Gastroesophageal sphincter (tissue), 4 donors: ENCODE results near the gene SOX5. TPM values are rescaled to one million over a fixed set of nuclear protein-coding genes. Genes with fewer than 3 reads are reported as not detected.

Experiments
- ATAC-seq: fragments of 150-250 bp; one replicate; pipeline ENCODE4 v1.9.1; 2016; ENCODE audit warnings: mild to moderate bottlenecking, moderate library complexity
- H3K27ac ChIP-seq, 4 donors: fragments of 200-600 bp; sonication (generic) in 3 of 4; 1 replicate in 3 of 4; 2 replicates in 1 of 4; pipeline ENCODE4 v1.5.1; 2016 to 2019
- H3K27me3 ChIP-seq: fragments of 200-600 bp; sonication (generic); one replicate; pipeline ENCODE4 v1.5.1; 2019
- H3K36me3 ChIP-seq, 2 donors: fragments of 200-600 bp; sonication (generic); one replicate each; pipeline ENCODE4 v1.5.1; 2019; ENCODE audit warnings: control low read depth in 1 of 2
- H3K4me1 ChIP-seq, 3 donors: fragments of 200-600 bp; sonication (generic); 1 replicate in 2 of 3; 2 replicates in 1 of 3; pipeline ENCODE4 v1.5.1; 2016 to 2019; ENCODE audit warnings: control low read depth in 2 of 3
- H3K4me3 ChIP-seq, 2 donors: fragments of 200-600 bp; sonication (generic); one replicate each; pipeline ENCODE4 v1.5.1; 2019; ENCODE audit warnings: mild to moderate bottlenecking in 1 of 2, moderate library complexity in 1 of 2
- H3K9me3 ChIP-seq, 3 donors: fragments of 200-600 bp; sonication (generic); one replicate each; pipeline ENCODE4 v1.5.1; 2017 to 2019; ENCODE audit warnings: control low read depth in 2 of 3
- CTCF ChIP-seq, 4 experiments: fragments of 200-600 bp in 2 of 4; fragments of 450-650 bp in 2 of 4; sonication (generic) in 1 of 4; IDR thresholded peaks; one replicate each; pipeline ENCODE4 v1.5.1; 2017 to 2019; ENCODE audit warnings: antibody characterized with exemption in 4 of 4, mild to moderate bottlenecking in 2 of 4, moderate library complexity in 2 of 4
- EP300 ChIP-seq: sonication (generic); formaldehyde crosslinking; IDR thresholded peaks from one replicate; pipeline ENCODE4 v1.6.1; 2017; ENCODE audit warnings: antibody characterized with exemption, mild to moderate bottlenecking
- POLR2A ChIP-seq, 2 donors: fragments of 450-650 bp; IDR thresholded peaks; one replicate each; pipeline ENCODE4 v1.6.1; 2017; ENCODE audit warnings: antibody characterized with exemption in 2 of 2, mild to moderate bottlenecking in 2 of 2, moderate library complexity in 1 of 2
- POLR2AphosphoS5 ChIP-seq: sonication (generic); formaldehyde crosslinking; IDR thresholded peaks from one replicate; pipeline ENCODE4 v1.6.1; 2017; ENCODE audit warnings: antibody characterized with exemption
- WGBS, 2 donors: methylation state at CpG; one replicate each; pipeline ENCODE4 v1.1.5; 2018; ENCODE audit warnings: low coverage in 1 of 2; 5-methylcytosine and 5-hydroxymethylcytosine counted together
- total RNA-seq, 4 donors: library from RNA; depleted of rRNA; stranded (reverse); fragments of >200 nt; gene quantifications; one replicate each; pipeline ENCODE4 v1.1.0, GENCODE V29; 2016

The SOX5 gene
- total RNA-seq, 4 donors from 2014 or later, result 4.9 to 69.9 (median 18.1) TPM

- Histone ChIP-seq H3K9me3 (no peaks in the 10 kb centered on the region), H3K36me3 (no peaks in the 10 kb centered on the region), H3K4me1 (no peaks in the 10 kb centered on the region), H3K4me3 (no peak overlapping the region), H3K27me3 (no peaks in the 10 kb centered on the region), H3K27ac (no peak overlapping the region)
- no peak for ATAC-seq
- TF ChIP-seq POLR2AphosphoS5 (no peak), CTCF (IDR thresholded peaks at IDR 0.05) (no peak), EP300 (no peak), POLR2A (IDR thresholded peaks at IDR 0.05) (no peak)
Measured at GRCh38 chr12:23867794-23868193, 81.7 kb downstream of the SOX5 start.

DNA sequence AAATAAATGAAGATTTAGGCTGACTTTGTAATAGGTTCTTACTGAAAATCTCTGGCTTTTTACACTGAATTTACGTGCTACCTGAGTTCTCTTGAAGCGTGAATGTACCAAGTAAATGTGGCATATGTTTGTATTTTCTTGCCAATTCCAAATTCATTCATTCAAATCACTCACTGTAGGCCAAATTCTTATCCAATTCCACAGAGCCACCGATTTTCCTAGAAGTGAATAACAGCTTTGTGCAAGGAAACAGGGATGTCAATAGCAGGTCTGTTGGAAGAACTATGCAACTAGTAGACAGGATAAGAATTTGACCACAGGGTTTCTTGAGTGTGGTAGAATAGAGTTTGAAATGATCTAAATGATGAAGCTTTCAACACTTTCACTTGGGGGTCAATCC lies 86.8 kb downstream of the SOX5 start:
- TF ChIP-seq CTCF (IDR thresholded peaks at IDR 0.05) (no peak), EP300 (no peak), POLR2A (IDR thresholded peaks at IDR 0.05) (no peak), POLR2AphosphoS5 (no peak)
- H3K27me3 ChIP-seq, result no peaks in the 10 kb centered on the region
- peaks cover 0 to 11% (median 0%) of the 10 kb centered on the region in 3 donors for H3K9me3 ChIP-seq
- 70 to 94% methylated on average over 3 of the region's 3 CpGs for WGBS, 2 donors
- ATAC-seq, result no peak
- H3K36me3 ChIP-seq, result no peaks in the 10 kb centered on the region
- H3K4me3 ChIP-seq, result no peak overlapping the region
- H3K27ac ChIP-seq, result no peak overlapping the region
- H3K4me1 ChIP-seq, result no peaks in the 10 kb centered on the region

DNA sequence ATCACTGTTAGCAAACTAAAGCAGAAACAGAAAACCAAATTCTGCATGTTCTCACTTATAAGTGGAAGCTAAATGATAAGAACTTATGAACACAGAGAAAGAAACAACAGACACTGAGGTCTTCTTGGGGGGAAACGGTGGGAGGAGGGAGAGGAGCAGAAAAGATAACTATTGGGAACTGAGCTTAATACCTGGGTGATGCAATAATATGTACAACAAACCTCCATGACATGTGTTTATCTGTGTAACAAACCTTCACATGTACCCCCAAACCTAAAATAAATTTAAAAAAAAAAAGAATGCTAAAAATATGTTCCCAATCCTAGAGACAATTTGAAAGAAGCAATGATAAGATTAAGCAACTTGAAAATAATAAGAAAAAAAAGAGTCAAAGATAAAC lies 89.5 kb downstream of the SOX5 start:
- TF ChIP-seq CTCF (IDR thresholded peaks at IDR 0.05) (no peak), POLR2A (IDR thresholded peaks at IDR 0.05) (no peak), POLR2AphosphoS5 (no peak), EP300 (no peak)
- H3K36me3 ChIP-seq, result no peaks in the 10 kb centered on the region
- H3K4me1 ChIP-seq, result no peaks in the 10 kb centered on the region
- H3K9me3 ChIP-seq, result peaks cover 0 to 11% (median 0%) of the 10 kb centered on the region in 3 donors
- H3K27ac ChIP-seq, result no peak overlapping the region
- no peaks in the 10 kb centered on the region for H3K27me3 ChIP-seq
- H3K4me3 ChIP-seq, result no peak overlapping the region
- WGBS, 2 donors, result 82 to 85% methylated on average over 1 of the region's 1 CpG
- ATAC-seq, result no peak

- no peaks in the 10 kb centered on the region for H3K4me1 ChIP-seq
- H3K27me3 ChIP-seq, result no peaks in the 10 kb centered on the region
- no peak for TF ChIP-seq EP300
- TF ChIP-seq CTCF (IDR thresholded peaks at IDR 0.05), result no peak
- TF ChIP-seq POLR2AphosphoS5, result no peak
- no peak for TF ChIP-seq POLR2A (IDR thresholded peaks at IDR 0.05)
- ATAC-seq, result no peak
- H3K4me3 ChIP-seq, result no peak overlapping the region
- H3K9me3 ChIP-seq, result peaks cover 0 to 11% (median 0%) of the 10 kb centered on the region in 3 donors
- no peaks in the 10 kb centered on the region for H3K36me3 ChIP-seq
- no peak overlapping the region for H3K27ac ChIP-seq
Measured at GRCh38 chr12:23857178-23857577, 92.3 kb downstream of the SOX5 start.

DNA sequence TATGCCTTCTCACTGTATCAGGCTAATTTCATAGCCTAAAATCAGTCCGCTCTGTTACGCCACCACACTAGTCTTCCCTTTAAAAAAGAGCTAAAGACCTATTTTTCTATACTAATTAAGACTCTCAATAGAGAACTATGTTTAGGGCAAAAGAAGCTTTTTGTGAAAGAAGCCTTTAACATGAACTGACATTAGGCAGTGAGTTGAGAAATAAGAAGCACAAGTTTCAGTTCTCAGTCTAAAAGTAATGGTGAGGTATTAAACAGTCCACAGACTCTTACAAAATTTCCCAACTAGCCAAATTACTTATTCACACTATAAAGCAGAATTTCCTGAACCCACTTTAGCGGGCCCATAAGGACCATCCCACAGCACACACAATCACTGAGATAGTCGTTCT lies 93.7 kb downstream of the SOX5 start:
- Histone ChIP-seq H3K36me3 (no peaks in the 10 kb centered on the region), H3K9me3 (peaks cover 0 to 11% (median 0%) of the 10 kb centered on the region in 3 donors), H3K4me1 (no peaks in the 10 kb centered on the region), H3K27me3 (no peaks in the 10 kb centered on the region), H3K27ac (no peak overlapping the region), H3K4me3 (no peak overlapping the region)
- 72 to 75% methylated on average over 4 of the region's 4 CpGs for WGBS, 2 donors
- no peak for ATAC-seq
- TF ChIP-seq EP300, result no peak
- TF ChIP-seq POLR2AphosphoS5, result no peak
- TF ChIP-seq CTCF (IDR thresholded peaks at IDR 0.05), result no peak
- no peak for TF ChIP-seq POLR2A (IDR thresholded peaks at IDR 0.05)
